Left hindlimb (tissue), 1 donor: ENCODE measurements around the gene CNKSR3.

Source experiments
- DNase-seq: peaks from one replicate; pipeline ENCODE4 v3.0.0-alpha.2; 2018

Gene CNKSR3

GRCh38 chr6:154478021-154478700, 32.3 kb downstream of the CNKSR3 start:
- no peak for DNase-seq

DNA sequence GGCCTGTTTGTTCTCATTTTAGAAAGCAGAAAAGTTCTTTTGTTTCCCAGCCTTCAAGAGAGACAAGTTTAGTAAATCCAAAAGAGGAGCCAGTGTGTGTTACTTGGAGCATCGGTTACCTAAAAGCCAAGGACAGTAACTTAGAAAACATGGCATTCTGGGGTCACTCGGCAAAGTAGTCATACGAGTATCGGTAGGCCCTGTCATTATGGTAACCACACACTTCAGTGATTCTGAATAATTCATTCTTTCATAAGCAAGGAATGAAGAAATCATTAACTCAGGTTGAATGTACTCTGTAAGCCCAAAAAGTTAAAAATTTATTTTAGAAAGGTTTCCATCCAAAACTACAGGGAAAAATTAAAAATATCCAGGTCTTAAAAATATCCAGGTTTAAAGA, 34.0 kb downstream of the CNKSR3 start:
- no peak for DNase-seq

- DNase-seq, result no peak
Measured at GRCh38 chr6:154474648-154475428, 35.6 kb downstream of the CNKSR3 start.

DNA sequence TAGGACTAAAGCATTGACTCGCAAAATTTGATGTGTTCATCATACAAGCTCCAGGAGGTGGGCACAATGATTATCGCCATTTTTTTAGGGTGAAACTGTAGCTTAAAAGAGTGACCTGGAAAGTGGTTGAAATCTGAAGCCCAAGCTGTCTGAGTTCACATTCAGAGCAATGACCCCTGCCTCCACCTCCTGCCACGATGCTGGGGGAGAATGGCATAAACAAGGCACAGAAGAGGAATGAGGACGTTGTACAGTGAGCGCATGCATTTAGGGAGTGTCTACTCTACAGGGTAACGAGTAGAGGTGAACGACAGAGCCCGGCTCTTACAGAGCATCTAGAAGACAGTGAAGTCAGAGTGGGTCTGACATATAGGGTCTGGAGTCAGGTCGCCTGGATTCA, 37.2 kb downstream of the CNKSR3 start:
- no peak for DNase-seq

GRCh38 chr6:154471609-154472362, 38.7 kb downstream of the CNKSR3 start:
- no peak for DNase-seq

DNA sequence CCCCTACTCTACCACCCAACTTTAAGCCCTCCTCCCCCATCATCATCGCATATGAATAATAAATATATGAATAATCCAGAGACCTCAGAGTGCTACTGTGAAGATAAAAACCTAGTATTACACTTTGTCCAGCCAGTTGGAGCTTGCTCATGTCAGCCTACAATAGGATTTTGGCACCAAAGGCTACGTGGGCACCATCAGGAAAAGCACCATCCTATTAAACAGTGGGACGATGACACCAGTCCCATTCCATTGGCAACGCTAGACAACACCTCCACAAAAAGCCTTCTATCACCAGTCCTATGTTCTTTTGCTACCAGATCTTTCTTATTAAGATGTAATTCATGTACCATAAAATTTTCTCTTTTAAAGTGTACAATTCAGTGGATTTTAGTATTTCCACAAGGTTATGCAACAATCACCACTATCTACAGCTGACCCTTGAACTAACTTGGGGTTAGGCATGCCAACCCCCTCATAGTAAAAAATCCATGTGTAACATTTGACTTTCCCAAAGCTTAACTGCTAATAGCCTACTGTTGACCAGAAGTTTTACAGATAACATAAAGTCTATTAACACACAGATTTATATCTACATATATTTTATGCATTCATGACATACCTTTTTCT, 41.1 kb downstream of the CNKSR3 start:
- DNase-seq, result no peak

GRCh38 chr6:154468760-154469159, 41.7 kb downstream of the CNKSR3 start:
- no peak for DNase-seq

DNA sequence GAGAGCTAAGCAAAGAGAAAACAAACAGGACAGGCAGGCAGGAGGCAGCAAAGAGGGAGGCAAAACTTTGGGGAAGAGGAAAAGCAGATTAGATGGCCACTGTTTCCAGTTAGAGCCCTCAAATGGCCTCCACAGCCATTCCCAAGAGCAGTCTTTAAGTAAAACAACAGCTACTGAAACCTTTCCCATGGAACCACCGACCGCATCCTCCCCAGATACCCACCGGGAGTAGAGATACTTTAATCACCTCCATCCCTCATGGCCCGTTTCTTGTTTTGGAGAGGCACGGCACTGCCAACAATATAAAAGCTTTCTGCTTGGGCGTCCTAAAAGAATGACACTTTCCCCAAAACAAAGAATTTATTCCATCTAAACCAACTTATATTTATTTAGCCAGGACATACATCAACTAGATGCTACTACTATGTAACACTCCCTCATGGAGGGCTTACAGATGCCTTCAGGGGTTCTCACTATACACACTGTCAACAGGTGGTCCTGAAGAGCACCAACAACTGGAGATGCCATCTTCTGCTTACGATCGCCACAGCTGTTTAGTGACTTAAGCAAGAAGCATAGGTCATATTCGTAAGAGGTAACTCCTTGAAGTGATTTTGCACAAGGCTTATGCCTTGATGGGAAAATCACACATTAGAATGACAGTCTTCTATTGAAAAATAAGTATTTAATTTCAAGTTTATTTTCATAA, 43.4 kb downstream of the CNKSR3 start:
- DNase-seq, result no peak

DNA sequence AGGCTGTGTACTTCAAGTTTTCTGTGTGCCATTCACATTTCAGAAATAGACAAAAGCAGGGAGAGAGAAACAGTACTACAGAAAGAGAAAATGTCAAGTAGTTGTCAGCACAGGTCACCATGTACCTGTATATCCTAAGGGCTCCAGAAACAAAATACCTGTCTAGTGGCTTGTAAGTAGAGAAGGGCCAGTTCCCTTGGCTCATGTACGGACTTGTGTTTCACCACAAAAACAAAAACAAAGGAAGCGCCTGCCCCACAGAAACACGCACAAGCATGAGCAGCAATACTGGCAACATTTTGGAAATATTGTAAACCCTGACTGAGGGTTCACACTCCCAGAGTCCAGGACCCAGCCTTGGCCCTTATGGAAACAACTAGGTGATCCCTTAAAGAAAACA, 44.3 kb downstream of the CNKSR3 start:
- no peak for DNase-seq

- no peak for DNase-seq
Measured at GRCh38 chr6:154463573-154464419, 46.7 kb downstream of the CNKSR3 start.

GRCh38 chr6:154462425-154462824, 48.1 kb downstream of the CNKSR3 start:
- no peak for DNase-seq

DNA sequence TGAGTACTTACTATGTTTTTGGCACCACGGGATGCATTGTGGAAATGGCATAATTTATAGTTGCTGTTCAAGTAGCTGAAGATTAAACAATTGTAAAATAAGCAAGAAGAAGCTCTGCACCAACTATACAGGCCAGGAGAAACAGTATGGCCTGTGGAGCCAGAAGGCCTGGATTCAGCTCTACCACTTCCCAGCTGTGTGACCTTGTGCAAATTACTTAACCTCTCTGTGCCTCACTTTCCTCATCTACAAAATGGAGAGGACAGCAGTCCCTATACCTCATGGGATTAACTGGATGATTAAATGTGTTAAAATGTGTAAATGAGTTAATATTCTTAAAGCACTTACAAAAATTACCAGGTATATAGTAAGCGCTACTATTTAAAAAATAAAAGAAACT, 49.1 kb downstream of the CNKSR3 start:
- DNase-seq, result no peak

- no peak for DNase-seq
Measured at GRCh38 chr6:154460306-154461071, 50.0 kb downstream of the CNKSR3 start.

DNA sequence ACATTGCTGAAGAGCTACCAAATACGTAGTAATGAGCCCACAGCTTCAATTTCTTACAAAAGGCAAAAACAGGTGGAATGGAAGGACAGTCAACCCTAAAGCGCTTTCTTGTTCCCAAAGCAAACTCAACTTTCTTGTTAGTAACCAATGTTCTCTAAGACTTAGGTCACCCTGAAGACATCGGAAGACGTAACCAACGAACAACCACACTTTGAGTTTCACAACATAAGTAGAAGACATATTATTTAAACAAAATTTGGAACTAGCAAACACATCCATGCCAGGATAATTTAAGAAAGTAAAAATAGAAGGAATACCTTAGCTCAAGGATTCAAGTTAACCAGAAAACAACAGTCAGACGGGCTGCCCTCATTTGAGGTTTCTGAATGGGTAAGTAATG, 51.0 kb downstream of the CNKSR3 start:
- no peak for DNase-seq

DNA sequence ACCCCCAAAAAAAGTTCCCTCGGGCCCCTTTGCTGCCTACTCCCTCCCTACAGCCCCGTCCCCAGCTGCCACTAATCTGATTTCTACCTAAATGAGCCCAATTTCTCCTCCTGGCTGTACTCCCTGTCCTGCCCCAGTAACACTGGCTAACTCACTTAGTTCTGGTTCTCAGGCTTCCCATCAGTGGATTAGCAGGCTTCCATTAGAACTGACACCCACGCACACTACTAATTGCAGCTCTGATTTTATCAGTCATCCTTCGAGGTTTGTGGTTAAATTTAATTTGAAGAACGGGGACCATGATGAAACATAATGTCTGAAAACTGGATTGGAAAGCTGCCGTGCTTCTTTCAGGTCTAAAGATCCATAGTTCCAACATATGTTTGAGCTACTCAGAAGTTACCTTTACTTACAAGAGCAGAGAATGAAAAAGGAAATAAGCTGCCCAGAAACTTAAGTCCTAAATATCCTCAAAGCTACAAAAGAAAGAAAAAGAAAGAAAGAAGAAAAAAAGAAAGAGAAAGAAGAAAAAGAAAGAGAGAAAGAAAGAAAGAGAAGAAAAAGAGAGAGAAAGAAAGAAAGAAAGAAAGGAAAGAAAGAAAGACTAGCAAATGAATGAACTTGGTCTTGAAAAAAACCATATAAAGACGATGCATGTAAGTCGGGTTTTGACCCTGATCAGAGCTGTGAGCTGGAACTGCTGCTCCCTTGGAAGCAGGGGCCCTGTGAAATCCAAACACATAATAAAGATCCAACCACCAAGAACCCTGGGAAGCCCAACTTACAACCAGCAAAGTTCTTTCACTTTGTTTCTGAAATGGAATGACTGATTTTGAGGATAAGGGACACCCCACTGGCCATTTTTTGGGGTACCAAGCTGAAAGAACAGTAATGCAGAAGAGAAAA, 51.7 kb downstream of the CNKSR3 start:
- no peak for DNase-seq

DNA sequence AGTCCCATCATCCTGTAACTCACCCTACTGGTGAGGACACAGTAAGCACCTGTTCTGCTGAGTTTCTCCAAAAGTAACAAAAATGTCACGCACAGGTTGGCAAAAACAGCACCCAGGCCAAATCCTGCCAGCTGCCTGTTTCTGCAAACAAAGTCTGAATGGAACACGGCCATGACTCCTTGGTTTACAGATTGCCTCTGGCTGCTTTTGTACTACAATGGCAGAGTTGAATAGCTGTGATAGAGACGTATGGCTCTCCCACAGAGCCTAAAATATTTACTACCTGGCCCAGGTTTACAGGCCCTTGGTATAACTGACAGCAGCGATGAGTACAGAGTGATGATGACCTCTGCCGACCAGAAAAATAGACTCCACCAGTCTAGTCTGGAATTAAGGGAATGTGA, 52.6 kb downstream of the CNKSR3 start:
- DNase-seq, result no peak

DNA sequence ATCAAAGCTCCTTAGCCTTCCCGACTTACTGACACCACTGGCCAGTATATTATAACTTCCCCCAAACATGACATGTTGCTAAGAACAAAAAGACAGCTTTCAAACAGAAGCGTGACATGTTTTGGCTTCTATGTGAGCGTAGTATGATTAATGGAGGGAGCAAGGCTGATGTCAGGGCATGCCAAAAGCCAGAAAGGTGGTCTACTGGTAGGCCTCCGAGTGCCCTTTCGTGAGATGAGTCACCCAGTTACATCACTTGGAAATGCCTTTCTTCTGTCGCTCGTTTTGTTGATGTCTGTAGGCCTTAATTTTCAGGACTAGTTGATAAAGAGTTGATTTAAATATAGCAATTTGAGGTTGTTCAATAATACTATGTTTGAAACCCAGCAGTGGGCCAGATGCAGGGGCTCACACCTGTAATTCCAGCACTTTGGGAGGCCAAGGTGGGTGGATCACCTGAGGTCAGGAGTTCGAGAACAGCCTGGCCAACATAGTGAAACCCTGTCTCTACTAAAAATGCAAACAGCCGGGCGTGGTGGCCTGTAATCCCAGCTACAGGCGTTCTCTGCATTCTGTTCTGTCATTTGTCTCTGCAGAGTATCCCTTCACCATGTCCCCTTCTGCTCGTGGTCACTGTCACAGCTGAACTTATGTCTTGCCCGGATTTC, 53.3 kb downstream of the CNKSR3 start:
- DNase-seq, result no peak

DNA sequence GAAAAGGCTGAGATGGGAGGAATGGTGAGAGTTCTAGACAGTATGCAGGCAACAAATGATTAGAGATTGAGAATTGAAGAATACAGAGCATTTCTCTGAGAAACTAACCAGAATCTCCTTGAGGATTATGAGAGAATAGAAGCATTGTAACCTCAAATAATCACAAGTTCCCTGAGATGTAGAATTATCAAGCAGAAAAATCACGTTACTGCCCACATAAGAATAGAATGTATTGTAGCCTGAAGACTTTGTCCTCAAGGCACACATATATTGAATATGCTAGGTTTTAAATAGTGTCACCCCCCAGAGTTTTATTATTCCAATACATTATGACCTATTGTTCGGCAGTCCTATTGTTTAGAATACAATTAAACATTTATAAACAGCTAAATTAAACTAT, 57.2 kb downstream of the CNKSR3 start:
- DNase-seq, result no peak

DNA sequence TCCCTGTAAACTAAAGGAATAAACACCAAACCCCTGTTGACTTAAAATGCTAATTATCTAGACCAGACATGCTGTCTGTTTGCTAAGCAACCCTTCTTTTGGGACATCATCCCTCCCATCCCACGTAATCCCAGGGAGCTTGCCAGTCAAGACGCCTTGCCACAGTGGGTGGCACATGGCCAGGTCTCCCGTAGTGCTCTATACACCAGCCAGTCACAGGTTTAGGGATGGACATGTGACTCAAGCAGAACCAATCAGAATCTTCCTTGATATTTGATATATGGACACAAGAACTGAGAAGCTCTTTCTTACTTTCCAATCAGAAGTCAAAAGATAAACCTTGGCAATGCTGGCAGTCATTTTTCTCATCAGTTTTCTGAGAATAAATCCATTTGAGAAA, 60.0 kb downstream of the CNKSR3 start:
- no peak for DNase-seq
